Activated naive CD4-positive, alpha-beta T cell treated with anti-CD3 and anti-CD28 coated beads, Interleukin-2, amount 50 U/mL, for 16 hours (primary cell): ENCODE data around the gene AFF3.

Experiments
- DNase-seq: peaks from one replicate; pipeline ENCODE4 v3.0.0-alpha.2; 2020

The AFF3 gene

GRCh38 chr2:99852376-99852934 is 289.9 kb downstream of the AFF3 start:
- DNase-seq, result no peak

GRCh38 chr2:99851811-99852210 is 290.6 kb downstream of the AFF3 start:
- DNase-seq, result no peak

- no peak for DNase-seq
Measured at GRCh38 chr2:99851089-99851488, 291.3 kb downstream of the AFF3 start.

GRCh38 chr2:99850084-99850710 is 292.2 kb downstream of the AFF3 start:
- no peak for DNase-seq

- no peak for DNase-seq
Measured at GRCh38 chr2:99846462-99847107, 295.8 kb downstream of the AFF3 start.

- DNase-seq, result no peak
Measured at GRCh38 chr2:99845296-99845695, 297.1 kb downstream of the AFF3 start.

- DNase-seq, result no peak
Measured at GRCh38 chr2:99842451-99842850, 299.9 kb downstream of the AFF3 start.

- no peak for DNase-seq
Measured at GRCh38 chr2:99841749-99842148, 300.6 kb downstream of the AFF3 start.

GRCh38 chr2:99840831-99841230 is 301.6 kb downstream of the AFF3 start:
- no peak for DNase-seq

- no peak for DNase-seq
Measured at GRCh38 chr2:99836690-99837605, 305.4 kb downstream of the AFF3 start.

GRCh38 chr2:99834426-99834825 is 308.0 kb downstream of the AFF3 start:
- DNase-seq, result no peak

GRCh38 chr2:99833586-99834201 is 308.7 kb downstream of the AFF3 start:
- no peak for DNase-seq

GRCh38 chr2:99832926-99833325 is 309.5 kb downstream of the AFF3 start:
- no peak for DNase-seq

GRCh38 chr2:99831772-99832171 is 310.6 kb downstream of the AFF3 start:
- no peak for DNase-seq

GRCh38 chr2:99827296-99827999 is 314.9 kb downstream of the AFF3 start:
- DNase-seq, result no peak

- no peak for DNase-seq
Measured at GRCh38 chr2:99825630-99826029, 316.8 kb downstream of the AFF3 start.

- no peak for DNase-seq
Measured at GRCh38 chr2:99824758-99825157, 317.6 kb downstream of the AFF3 start.

GRCh38 chr2:99822474-99823207 is 319.7 kb downstream of the AFF3 start:
- DNase-seq, result no peak

- no peak for DNase-seq
Measured at GRCh38 chr2:99821984-99822383, 320.4 kb downstream of the AFF3 start.

- no peak for DNase-seq
Measured at GRCh38 chr2:99821572-99821971, 320.8 kb downstream of the AFF3 start.

GRCh38 chr2:99821039-99821438 is 321.4 kb downstream of the AFF3 start:
- no peak for DNase-seq

- DNase-seq, result no peak
Measured at GRCh38 chr2:99819766-99820165, 322.6 kb downstream of the AFF3 start.
